Activated T-cell treated with anti-CD3 and anti-CD28 coated beads, Interleukin-2, amount 50 U/mL, for 4 hours (primary cell): ENCODE measurements around the gene PPP2R2D. TPM values are rescaled to one million over a fixed set of nuclear protein-coding genes. Genes with fewer than 3 reads are reported as not detected.
A peak's percentile ranks its signal among the peaks of the same experiment; 100 is the strongest.

ENCODE experiments used
- ATAC-seq, 2 donors: fragments of 200-7000 bp; cut with Tn5 transposase; one replicate each; pipeline ENCODE4 v1.10.0; 2021
- DNase-seq: peaks from one replicate; pipeline ENCODE4 v3.0.0-alpha.2; 2020
- H3K27me3 Mint-ChIP-seq: one replicate; pipeline ENCODE4 v1.8.0; 2021; ENCODE audit warnings: low read depth, mixed read lengths
- H3K36me3 Mint-ChIP-seq: one replicate; pipeline ENCODE4 v1.8.0; 2022; ENCODE audit warnings: mixed read lengths; ENCODE audit not compliant: insufficient read depth
- H3K4me1 Mint-ChIP-seq: one replicate; pipeline ENCODE4 v1.8.0; 2021; ENCODE audit warnings: low read depth, mixed read lengths
- H3K4me3 Mint-ChIP-seq: one replicate; pipeline ENCODE4 v1.8.0; 2021; ENCODE audit warnings: mild to moderate bottlenecking, moderate library complexity, mixed read lengths
- H3K9me3 Mint-ChIP-seq: one replicate; pipeline ENCODE4 v1.8.0; 2021; ENCODE audit warnings: mixed read lengths
- total RNA-seq, 3 donors: library from RNA; stranded (reverse); gene quantifications; one replicate each; pipeline ENCODE4 v1.2.1, GENCODE V29; 2021

PPP2R2D gene
- total RNA-seq, 3 donors from 2014 or later: 22.6 to 25.7 (median 24.1) TPM

- Mint-ChIP-seq H3K9me3 (no peaks in the 10 kb centered on the region), H3K4me1 (peaks cover 81% of the 10 kb centered on the region), H3K27me3 (no peaks in the 10 kb centered on the region), H3K36me3 (peaks cover 25% of the 10 kb centered on the region), H3K4me3 (no peak overlapping the region)
- no peak for ATAC-seq
- DNase-seq: no peak
Measured at GRCh38 chr10:131930150-131930549, 29.3 kb downstream of the PPP2R2D start.

GRCh38 chr10:131930586-131931330 lies 29.9 kb downstream of the PPP2R2D start:
- Mint-ChIP-seq H3K36me3 (peaks cover 22% of the 10 kb centered on the region), H3K4me1 (peaks cover 79% of the 10 kb centered on the region), H3K27me3 (no peaks in the 10 kb centered on the region), H3K9me3 (no peaks in the 10 kb centered on the region), H3K4me3 (no peak overlapping the region)
- DNase-seq (no peak), ATAC-seq (no peak)

- H3K27me3 Mint-ChIP-seq: no peaks in the 10 kb centered on the region
- ATAC-seq (no peak), DNase-seq (no peak)
- H3K36me3 Mint-ChIP-seq: peaks cover 19% of the 10 kb centered on the region
- no peaks in the 10 kb centered on the region for H3K9me3 Mint-ChIP-seq
- H3K4me1 Mint-ChIP-seq: peaks cover 69% of the 10 kb centered on the region
- no peak overlapping the region for H3K4me3 Mint-ChIP-seq
Measured at GRCh38 chr10:131931981-131932380, 31.2 kb downstream of the PPP2R2D start.

- no peak for DNase-seq
- ATAC-seq: no peak
- Mint-ChIP-seq H3K4me3 (no peak overlapping the region), H3K36me3 (peaks cover 16% of the 10 kb centered on the region), H3K9me3 (no peaks in the 10 kb centered on the region), H3K27me3 (no peaks in the 10 kb centered on the region), H3K4me1 (peaks cover 58% of the 10 kb centered on the region)
Measured at GRCh38 chr10:131933016-131933695, 32.3 kb downstream of the PPP2R2D start.

- Mint-ChIP-seq H3K36me3 (peaks cover 15% of the 10 kb centered on the region), H3K27me3 (no peaks in the 10 kb centered on the region), H3K4me3 (no peak overlapping the region), H3K4me1 (peaks cover 52% of the 10 kb centered on the region), H3K9me3 (no peaks in the 10 kb centered on the region)
- DNase-seq (no peak), ATAC-seq (no peak)
Measured at GRCh38 chr10:131933696-131934086, 32.9 kb downstream of the PPP2R2D start.

GRCh38 chr10:131934769-131935168 lies 34.0 kb downstream of the PPP2R2D start:
- Mint-ChIP-seq H3K36me3 (peaks cover 15% of the 10 kb centered on the region), H3K4me3 (no peak overlapping the region), H3K4me1 (peaks cover 41% of the 10 kb centered on the region), H3K27me3 (no peaks in the 10 kb centered on the region), H3K9me3 (no peaks in the 10 kb centered on the region)
- no peak for DNase-seq
- ATAC-seq: peak in 1 of 2 donors; percentile 34

GRCh38 chr10:131935260-131935659 lies 34.5 kb downstream of the PPP2R2D start:
- Mint-ChIP-seq H3K4me3 (no peak overlapping the region), H3K4me1 (peaks cover 37% of the 10 kb centered on the region), H3K27me3 (no peaks in the 10 kb centered on the region), H3K36me3 (peaks cover 20% of the 10 kb centered on the region), H3K9me3 (no peaks in the 10 kb centered on the region)
- ATAC-seq (no peak), DNase-seq (no peak)

- Mint-ChIP-seq H3K4me1 (peaks cover 26% of the 10 kb centered on the region), H3K9me3 (no peaks in the 10 kb centered on the region), H3K36me3 (peaks cover 23% of the 10 kb centered on the region), H3K4me3 (no peak overlapping the region), H3K27me3 (no peaks in the 10 kb centered on the region)
- ATAC-seq: no peak
- no peak for DNase-seq
Measured at GRCh38 chr10:131936294-131936693, 35.5 kb downstream of the PPP2R2D start.

- H3K9me3 Mint-ChIP-seq: no peaks in the 10 kb centered on the region
- ATAC-seq (no peak), DNase-seq (no peak)
- H3K4me1 Mint-ChIP-seq: peaks cover 23% of the 10 kb centered on the region
- H3K27me3 Mint-ChIP-seq: no peaks in the 10 kb centered on the region
- no peak overlapping the region for H3K4me3 Mint-ChIP-seq
- peaks cover 23% of the 10 kb centered on the region for H3K36me3 Mint-ChIP-seq
Measured at GRCh38 chr10:131936736-131937135, 35.9 kb downstream of the PPP2R2D start.

GRCh38 chr10:131937836-131938235 lies 37.0 kb downstream of the PPP2R2D start:
- H3K27me3 Mint-ChIP-seq: no peaks in the 10 kb centered on the region
- peaks cover 21% of the 10 kb centered on the region for H3K4me1 Mint-ChIP-seq
- no peak for DNase-seq
- H3K36me3 Mint-ChIP-seq: peaks cover 28% of the 10 kb centered on the region
- H3K9me3 Mint-ChIP-seq: no peaks in the 10 kb centered on the region
- ATAC-seq: no peak
- H3K4me3 Mint-ChIP-seq: no peak overlapping the region

- H3K4me1 Mint-ChIP-seq: peaks cover 15% of the 10 kb centered on the region
Measured at GRCh38 chr10:131938681-131939080, 37.9 kb downstream of the PPP2R2D start.

GRCh38 chr10:131942455-131942854 lies 41.6 kb downstream of the PPP2R2D start:
- peaks cover 49% of the 10 kb centered on the region for H3K36me3 Mint-ChIP-seq
- no peaks in the 10 kb centered on the region for H3K9me3 Mint-ChIP-seq
- ATAC-seq: no peak
- no peaks in the 10 kb centered on the region for H3K27me3 Mint-ChIP-seq
- DNase-seq: no peak
- H3K4me1 Mint-ChIP-seq: no peaks in the 10 kb centered on the region
- no peak overlapping the region for H3K4me3 Mint-ChIP-seq

More at GRCh38 chr10:131938681-131939080, 37.9 kb downstream of the PPP2R2D start:
- Mint-ChIP-seq H3K27me3 (no peaks in the 10 kb centered on the region), H3K36me3 (peaks cover 35% of the 10 kb centered on the region), H3K9me3 (no peaks in the 10 kb centered on the region), H3K4me3 (no peak overlapping the region)
- DNase-seq (no peak), ATAC-seq (no peak)

- Mint-ChIP-seq H3K27me3 (no peaks in the 10 kb centered on the region), H3K4me1 (no peaks in the 10 kb centered on the region), H3K36me3 (peaks cover 55% of the 10 kb centered on the region), H3K9me3 (no peaks in the 10 kb centered on the region), H3K4me3 (no peak overlapping the region)
- ATAC-seq: peak in 1 of 2 donors; percentile 51
- no peak for DNase-seq
Measured at GRCh38 chr10:131943021-131943814, 42.4 kb downstream of the PPP2R2D start.

GRCh38 chr10:131944412-131944811 lies 43.6 kb downstream of the PPP2R2D start:
- DNase-seq (no peak), ATAC-seq (no peak)
- Mint-ChIP-seq H3K36me3 (peaks cover 61% of the 10 kb centered on the region), H3K4me3 (no peak overlapping the region), H3K27me3 (no peaks in the 10 kb centered on the region), H3K9me3 (no peaks in the 10 kb centered on the region), H3K4me1 (no peaks in the 10 kb centered on the region)
